Mucosa of descending colon (tissue), 3 donors: ENCODE data around the gene ZBED1. TPM values are rescaled to one million over a fixed set of nuclear protein-coding genes. Genes with fewer than 3 reads are reported as not detected.

ENCODE experiments used
- ATAC-seq: fragments of 200-7000 bp; cut with Tn5 transposase; one replicate; pipeline ENCODE4 v1.9.1; 2020; ENCODE audit warnings: mild to moderate bottlenecking, moderate library complexity
- DNase-seq, 3 donors: peaks; one replicate each; pipeline ENCODE4 v3.0.0-alpha.2; 2020
- H3K36me3 ChIP-seq: fragments of 200-600 bp; one replicate; pipeline ENCODE4 v1.8.0; 2021; ENCODE audit warnings: low read depth, mild to moderate bottlenecking
- H3K4me1 ChIP-seq: fragments of 200-600 bp; one replicate; pipeline ENCODE4 v1.8.0; 2021; ENCODE audit warnings: low read depth, mild to moderate bottlenecking
- H3K4me3 ChIP-seq: fragments of 200-600 bp; one replicate; pipeline ENCODE4 v1.8.0; 2021; ENCODE audit warnings: mild to moderate bottlenecking
- H3K9me3 ChIP-seq: fragments of 200-600 bp; one replicate; pipeline ENCODE4 v1.8.0; 2021; ENCODE audit warnings: mild to moderate bottlenecking
- intact Hi-C, 2 donors: fragments of 100-400 bp; cut with DNase I in 1 of 2; cut with micrococcal nuclease in 1 of 2; formaldehyde crosslinking; loops; one replicate each; pipeline versions ENCODE4 v1.11.0 to v1.11.1; 2022; cut with DNase I, micrococcal nuclease
- total RNA-seq, 3 donors: library from RNA; stranded (reverse); fragmentation: NEBNext Ultra II Directional in 2 of 3; extraction: Animal tissue kit (Norgen Biotek cat#: 25700) in 2 of 3; gene quantifications; one replicate each; pipeline versions ENCODE4 v1.2.1 to v1.2.4, GENCODE V29; 2021 to 2023
- TF ChIP-seq, protein P1 (sequence below): fragments of 200-600 bp; IDR thresholded peaks from one replicate; pipeline ENCODE4 v1.8.0; 2022; ENCODE audit warnings: antibody characterized with exemption, mild to moderate bottlenecking
- donor health status: DM: no; HTN: no; CAD: no; lungs with moderate emphysema.
- donor health status: DM: no; HTN: no; CAD: no.
- donor health status: DM: no; HTN: yes; CAD: no.

The ZBED1 gene
- total RNA-seq, 3 donors from 2014 or later, result 43.0 to 71.2 (median 47.8) TPM

DNA sequence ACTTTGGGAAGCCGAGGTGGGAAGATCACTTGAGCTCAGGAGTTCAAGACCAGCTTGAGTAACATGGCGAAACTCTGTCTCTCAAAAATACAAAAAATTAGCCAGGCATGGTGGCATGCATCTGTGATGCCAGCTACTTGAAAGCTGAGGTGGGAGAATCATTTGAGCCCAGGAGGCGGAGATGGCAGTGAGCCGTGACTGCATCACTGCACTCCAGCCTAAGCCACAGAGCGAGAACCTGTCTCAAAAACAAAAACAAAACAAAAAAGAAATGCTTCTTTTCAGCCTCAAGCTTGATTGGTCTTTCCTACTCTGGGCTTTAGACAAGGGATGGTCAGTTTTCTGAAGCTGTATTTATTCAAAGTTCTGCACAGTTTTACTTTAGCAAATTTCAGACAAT lies 15.8 kb upstream of the ZBED1 start:
- H3K9me3 ChIP-seq, result no peaks in the 10 kb centered on the region
- no peak for DNase-seq
- intact Hi-C loops, result no loop called here

DNA sequence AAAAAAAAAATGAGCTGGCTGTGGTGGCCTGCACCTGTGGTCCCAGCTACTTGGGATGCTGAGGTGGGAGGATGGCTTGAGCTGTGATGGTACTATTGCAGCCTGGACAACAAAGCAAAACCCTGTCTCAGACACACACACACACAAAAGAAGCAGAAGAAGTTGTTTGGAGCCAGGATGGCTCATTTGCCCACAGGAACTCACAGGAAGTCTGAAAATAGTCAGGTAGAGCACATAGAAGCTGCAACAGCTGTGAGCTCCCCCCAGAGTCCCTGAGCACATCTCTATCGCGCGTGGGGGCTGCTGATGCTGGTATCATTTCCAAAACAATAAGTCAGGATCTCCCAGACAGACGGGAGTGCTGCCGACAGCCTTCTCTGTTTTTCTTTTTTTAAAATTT lies 13.4 kb upstream of the ZBED1 start:
- no peak for ATAC-seq
- TF ChIP-seq, protein P1, sequence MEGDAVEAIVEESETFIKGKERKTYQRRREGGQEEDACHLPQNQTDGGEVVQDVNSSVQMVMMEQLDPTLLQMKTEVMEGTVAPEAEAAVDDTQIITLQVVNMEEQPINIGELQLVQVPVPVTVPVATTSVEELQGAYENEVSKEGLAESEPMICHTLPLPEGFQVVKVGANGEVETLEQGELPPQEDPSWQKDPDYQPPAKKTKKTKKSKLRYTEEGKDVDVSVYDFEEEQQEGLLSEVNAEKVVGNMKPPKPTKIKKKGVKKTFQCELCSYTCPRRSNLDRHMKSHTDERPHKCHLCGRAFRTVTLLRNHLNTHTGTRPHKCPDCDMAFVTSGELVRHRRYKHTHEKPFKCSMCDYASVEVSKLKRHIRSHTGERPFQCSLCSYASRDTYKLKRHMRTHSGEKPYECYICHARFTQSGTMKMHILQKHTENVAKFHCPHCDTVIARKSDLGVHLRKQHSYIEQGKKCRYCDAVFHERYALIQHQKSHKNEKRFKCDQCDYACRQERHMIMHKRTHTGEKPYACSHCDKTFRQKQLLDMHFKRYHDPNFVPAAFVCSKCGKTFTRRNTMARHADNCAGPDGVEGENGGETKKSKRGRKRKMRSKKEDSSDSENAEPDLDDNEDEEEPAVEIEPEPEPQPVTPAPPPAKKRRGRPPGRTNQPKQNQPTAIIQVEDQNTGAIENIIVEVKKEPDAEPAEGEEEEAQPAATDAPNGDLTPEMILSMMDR, result no peak

More for the DNA sequence above, 15.8 kb upstream of the ZBED1 start:
- no peaks in the 10 kb centered on the region for H3K4me1 ChIP-seq
- no peaks in the 10 kb centered on the region for H3K36me3 ChIP-seq
- no peak overlapping the region for H3K4me3 ChIP-seq
- TF ChIP-seq, protein P1, result no peak
- ATAC-seq, result no peak

GRCh38 chrX:2513121-2513664 lies 12.4 kb upstream of the ZBED1 start:
- ATAC-seq (no peak), DNase-seq (no peak)
- Histone ChIP-seq H3K36me3 (no peaks in the 10 kb centered on the region), H3K4me3 (no peak overlapping the region), H3K9me3 (no peaks in the 10 kb centered on the region), H3K4me1 (no peaks in the 10 kb centered on the region)
- intact Hi-C loops, result no loop called here
- TF ChIP-seq, protein P1, result no peak

More for the DNA sequence above, 13.4 kb upstream of the ZBED1 start:
- Histone ChIP-seq H3K4me3 (no peak overlapping the region), H3K9me3 (no peaks in the 10 kb centered on the region), H3K36me3 (no peaks in the 10 kb centered on the region), H3K4me1 (no peaks in the 10 kb centered on the region)
- DNase-seq, result no peak
- intact Hi-C loops, result no loop called here

DNA sequence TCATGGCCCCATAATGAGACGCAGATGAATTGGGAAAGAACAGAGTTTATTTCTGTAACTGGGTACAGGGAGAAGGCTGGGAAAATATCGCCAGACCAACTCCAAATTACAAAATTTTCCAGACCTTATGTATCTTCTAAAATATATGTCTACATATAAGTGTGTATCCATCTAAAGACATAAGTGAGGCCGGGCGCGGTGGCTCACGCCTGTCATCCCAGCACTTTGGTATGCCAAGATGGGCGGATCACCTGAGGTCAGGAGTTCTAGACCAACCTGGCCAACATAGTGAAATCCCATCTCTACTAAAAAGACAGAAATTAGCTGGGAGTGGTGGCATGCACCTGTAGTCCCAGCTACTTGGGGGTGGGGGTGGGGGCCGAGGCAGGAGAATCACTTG lies 11.7 kb upstream of the ZBED1 start:
- DNase-seq, result no peak
- Histone ChIP-seq H3K4me3 (no peak overlapping the region), H3K4me1 (no peaks in the 10 kb centered on the region), H3K9me3 (no peaks in the 10 kb centered on the region), H3K36me3 (no peaks in the 10 kb centered on the region)
- no peak for ATAC-seq
- intact Hi-C loops, result no loop called here
- TF ChIP-seq, protein P1, result no peak

- H3K4me3 ChIP-seq, result no peak overlapping the region
- no peaks in the 10 kb centered on the region for H3K4me1 ChIP-seq
- ATAC-seq (no peak), DNase-seq (no peak)
- no peaks in the 10 kb centered on the region for H3K9me3 ChIP-seq
- intact Hi-C loops, result no loop called here
- TF ChIP-seq, protein P1, result no peak
- no peaks in the 10 kb centered on the region for H3K36me3 ChIP-seq
These were observed 10.6 kb upstream of the ZBED1 start for GRCh38 chrX:2511326-2511725.
